AG04449 (cell line): ENCODE measurements around the gene RAB29.

Source experiments
- CTCF ChIA-PET: fragments of 350-600 bp; formaldehyde crosslinking; extraction: SDS; loops from one replicate; lab custom pipeline; 2021; ENCODE audit warnings: antibody characterized with exemption; lab: Yijun Ruan, JAX
- POLR2A ChIA-PET: fragments of 400-600, 350-600 bp; formaldehyde crosslinking; extraction: SDS; loops from one replicate; lab custom pipeline; 2020; ENCODE audit warnings: antibody characterized with exemption, inconsistent platforms; lab: Yijun Ruan, JAX
- DNase-seq: peaks from one replicate; pipeline ENCODE4 v3.0.0-alpha.2; 2010; ENCODE audit warnings: low read depth, low spot score
- H3K4me3 ChIP-seq: 2 replicates; pipeline ENCODE4 v1.5.1; 2011; ENCODE audit warnings: low read depth, mild to moderate bottlenecking, control low read depth, low read length
- CTCF ChIP-seq: IDR thresholded peaks from one replicate; pipeline ENCODE4 v1.5.1; 2011; ENCODE audit warnings: mild to moderate bottlenecking, moderate library complexity, low read length, control low read depth, inconsistent platforms; ENCODE audit not compliant: insufficient read depth; ENCODE audit errors: missing control alignments

Gene RAB29

GRCh38 chr1:205792961-205793673 is 17.8 kb upstream of the RAB29 start:
- ChIA-PET CTCF (interaction anchor here (0.6 to 15.0 kb wide), 18 partner anchors 9 to 318 kb away, joined by 3 to 417 read pairs (median 15); partner anchors contain the start of gene RAB29), POLR2A (no interaction called here)
- DNase-seq: no peak
- no peak for TF ChIP-seq CTCF
- no peak overlapping the region for H3K4me3 ChIP-seq

- TF ChIP-seq CTCF: no peak
- ChIA-PET CTCF (interaction anchor here (0.6 to 15.0 kb wide), 41 partner anchors 10 to 346 kb away, joined by 3 to 417 read pairs (median 6); partner anchors contain the start of gene RAB29), POLR2A (interaction anchor here (0.8 to 1.5 kb wide), 2 partner anchors 19 to 185 kb away, joined by 3 to 8 read pairs; no protein-coding TSS in a partner anchor)
- no peak overlapping the region for H3K4me3 ChIP-seq
- DNase-seq: no peak
Observed at GRCh38 chr1:205792481-205792881, 17.2 kb upstream of the RAB29 start.

GRCh38 chr1:205791568-205792180 is 16.4 kb upstream of the RAB29 start:
- DNase-seq: no peak
- POLR2A ChIA-PET: interaction anchor here (0.7 to 1.5 kb wide), 3 partner anchors 20 to 185 kb away, joined by 3 to 8 read pairs (median 3); no protein-coding TSS in a partner anchor
- CTCF ChIA-PET: interaction anchor here (0.6 to 15.0 kb wide), 48 partner anchors 8 to 347 kb away, joined by 3 to 417 read pairs (median 5); partner anchors contain the start of genes PM20D1 and RAB29
- peak; percentile 89 for TF ChIP-seq CTCF
- no peak overlapping the region for H3K4me3 ChIP-seq

GRCh38 chr1:205787287-205787916 is 12.1 kb upstream of the RAB29 start:
- no peak overlapping the region for H3K4me3 ChIP-seq
- CTCF ChIA-PET: interaction anchor here (2.4 to 15.0 kb wide), 3 partner anchors 76 to 194 kb away, joined by 12 to 417 read pairs (median 14); no protein-coding TSS in a partner anchor
- POLR2A ChIA-PET: interaction anchor here (0.5 kb wide), 1 partner anchor 316 kb away, joined by 3 read pairs; no protein-coding TSS in a partner anchor
- TF ChIP-seq CTCF: no peak
- DNase-seq: no peak

- no peak overlapping the region for H3K4me3 ChIP-seq
- no peak for TF ChIP-seq CTCF
- POLR2A ChIA-PET: no interaction called here
- CTCF ChIA-PET: interaction anchor here (3.1 to 15.0 kb wide), 2 partner anchors 121 to 195 kb away, joined by 12 to 417 read pairs; no protein-coding TSS in a partner anchor
- DNase-seq: no peak
Observed at GRCh38 chr1:205786601-205787000, 11.3 kb upstream of the RAB29 start.

GRCh38 chr1:205785446-205785845 is 10.2 kb upstream of the RAB29 start:
- POLR2A ChIA-PET: no interaction called here
- no peak for TF ChIP-seq CTCF
- DNase-seq: no peak
- CTCF ChIA-PET: interaction anchor here (1.0 to 15.0 kb wide), 5 partner anchors 9 to 245 kb away, joined by 3 to 417 read pairs (median 9); no protein-coding TSS in a partner anchor
- H3K4me3 ChIP-seq: no peak overlapping the region
